Neuronal stem cell (in vitro differentiated cells): ENCODE results near the gene PDCL2.

Experiments used
- DNase-seq: peaks from one replicate; pipeline ENCODE4 v3.0.0-alpha.2; 2013; ENCODE audit warnings: low spot score
- H2AFZ ChIP-seq: one replicate; pipeline ENCODE4 v1.6.1; 2013; ENCODE audit warnings: mild to moderate bottlenecking, low read length, inconsistent platforms
- H2AK5ac ChIP-seq: 2 replicates; pipeline ENCODE4 v1.6.1; 2013; ENCODE audit warnings: low read depth, mild to moderate bottlenecking, inconsistent platforms, low read length, moderate library complexity, mixed read lengths
- H2BK120ac ChIP-seq: 2 replicates; pipeline ENCODE4 v1.6.1; 2013; ENCODE audit warnings: low read depth, mild to moderate bottlenecking, inconsistent platforms, low read length, moderate library complexity, mixed read lengths
- H2BK12ac ChIP-seq: one replicate; pipeline ENCODE4 v1.6.1; 2013; ENCODE audit warnings: low read length, inconsistent platforms
- H2BK15ac ChIP-seq: 2 replicates; pipeline ENCODE4 v1.6.1; 2013; ENCODE audit warnings: mild to moderate bottlenecking, low read length, inconsistent platforms, mixed read lengths
- H2BK5ac ChIP-seq: one replicate; pipeline ENCODE4 v1.6.1; 2013; ENCODE audit warnings: inconsistent platforms, mild to moderate bottlenecking, low read length, moderate library complexity
- H3K14ac ChIP-seq: one replicate; pipeline ENCODE4 v1.6.1; 2013; ENCODE audit warnings: low read length, inconsistent platforms
- H3K18ac ChIP-seq: 2 replicates; pipeline ENCODE4 v1.6.1; 2013; ENCODE audit warnings: low read length, inconsistent platforms
- H3K23ac ChIP-seq: 2 replicates; pipeline ENCODE4 v1.6.1; 2013; ENCODE audit warnings: low read depth, mild to moderate bottlenecking, mixed read lengths, low read length, inconsistent platforms; ENCODE audit not compliant: poor library complexity
- H3K27ac ChIP-seq: replicated peaks from 3 replicates; pipeline ENCODE4 v1.5.1; 2013; ENCODE audit warnings: low read length, inconsistent platforms
- H3K27me3 ChIP-seq, 3 experiments: 2 replicates each; pipeline ENCODE4 v1.6.1; 2013; ENCODE audit warnings: low read length in 3 of 3, mild to moderate bottlenecking in 2 of 3, inconsistent platforms in 1 of 3, low read depth in 1 of 3, mixed read lengths in 1 of 3, moderate library complexity in 1 of 3; ENCODE audit not compliant: control insufficient read depth in 3 of 3, insufficient read depth in 3 of 3
- H3K36me3 ChIP-seq, 2 donors: replicated peaks in 1 of 2; 2 replicates each; pipeline ENCODE4 v1.6.1; 2013; ENCODE audit warnings: low read length in 2 of 2; ENCODE audit not compliant: control insufficient read depth in 2 of 2, insufficient read depth in 2 of 2
- H3K4ac ChIP-seq: 2 replicates; pipeline ENCODE4 v1.6.1; 2013; ENCODE audit warnings: inconsistent platforms, mild to moderate bottlenecking, low read length, moderate library complexity
- H3K4me1 ChIP-seq, 2 donors: 1 replicate in 1 of 2; 2 replicates in 1 of 2; pipeline ENCODE4 v1.6.1; 2013; ENCODE audit warnings: low read length in 2 of 2, low read depth in 1 of 2; ENCODE audit not compliant: control insufficient read depth in 2 of 2, insufficient read depth in 1 of 2
- H3K4me2 ChIP-seq: one replicate; pipeline ENCODE4 v1.6.1; 2013; ENCODE audit warnings: mild to moderate bottlenecking, low read length, inconsistent platforms; ENCODE audit not compliant: insufficient read depth, poor library complexity, severe bottlenecking
- H3K4me3 ChIP-seq, 2 donors: 2 replicates each; pipeline ENCODE4 v1.5.1; 2013; ENCODE audit warnings: low read length in 2 of 2, mild to moderate bottlenecking in 2 of 2, inconsistent platforms in 1 of 2, moderate library complexity in 1 of 2
- H3K79me1 ChIP-seq: one replicate; pipeline ENCODE4 v1.6.1; 2013; ENCODE audit warnings: low read depth, mild to moderate bottlenecking, inconsistent platforms, low read length, moderate library complexity
- H3K9ac ChIP-seq: one replicate; pipeline ENCODE4 v1.6.1; 2013; ENCODE audit warnings: mild to moderate bottlenecking, low read depth, low read length, inconsistent platforms; ENCODE audit not compliant: poor library complexity
- H3K9me3 ChIP-seq, 2 donors: replicated peaks in 1 of 2; 2 replicates each; pipeline versions ENCODE3 to v1.6.1; 2013; ENCODE audit warnings: low read length in 2 of 2, mild to moderate bottlenecking in 2 of 2, inconsistent platforms in 1 of 2, low read depth in 1 of 2, mixed read lengths in 1 of 2, moderate library complexity in 1 of 2; ENCODE audit not compliant: control insufficient read depth in 2 of 2, insufficient read depth in 1 of 2
- H4K8ac ChIP-seq: one replicate; pipeline ENCODE4 v1.6.1; 2013; ENCODE audit warnings: low read depth, mild to moderate bottlenecking, inconsistent platforms, low read length, moderate library complexity
- H4K91ac ChIP-seq: one replicate; pipeline ENCODE4 v1.6.1; 2013; ENCODE audit warnings: low read length, low read depth, mild to moderate bottlenecking, inconsistent platforms; ENCODE audit not compliant: poor library complexity
- WGBS, 2 donors: extraction: QIAGEN DNeasy Blood & Tissue Kit; methylation state at CpG; one replicate each; pipeline ENCODE4 v1.1.7; 2013; ENCODE audit warnings: missing lambda C conversion rate in 2 of 2, mixed read lengths in 1 of 2; ENCODE audit not compliant: insufficient read length in 2 of 2, insufficient replicate concordance in 1 of 2; ENCODE audit errors: extremely low coverage in 2 of 2; 5-methylcytosine and 5-hydroxymethylcytosine counted together

The PDCL2 gene

DNA sequence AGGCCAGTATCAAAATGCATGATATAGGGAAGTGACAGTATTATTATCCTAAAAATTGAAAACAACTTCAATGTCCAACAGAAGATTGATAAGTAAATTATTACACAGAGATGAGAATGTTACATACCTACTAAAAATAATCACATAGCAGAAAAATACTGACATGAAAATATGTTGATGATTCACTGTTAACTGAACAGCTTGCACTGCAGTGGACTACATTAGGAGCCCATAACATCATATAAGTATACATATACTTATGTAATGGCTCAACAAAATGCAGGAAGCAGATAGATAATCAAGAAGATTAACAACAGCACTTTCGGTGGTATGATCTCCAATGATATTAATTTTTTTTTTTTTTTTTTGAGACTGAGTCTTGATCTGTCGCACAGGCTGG, 52.4 kb downstream of the PDCL2 start:
- H2AK5ac ChIP-seq: no peak overlapping the region
- no peaks in the 10 kb centered on the region for H3K79me1 ChIP-seq
- H2BK120ac ChIP-seq: no peak overlapping the region
- no peak overlapping the region for H3K9ac ChIP-seq
- no peak overlapping the region for H3K14ac ChIP-seq
- no peak overlapping the region for H2AFZ ChIP-seq
- no peak for DNase-seq
- H3K36me3 ChIP-seq: peaks cover 2 to 9% of the 10 kb centered on the region in 2 donors
- no peak overlapping the region for H2BK12ac ChIP-seq
- H3K27me3 ChIP-seq: no peaks in the 10 kb centered on the region
- no peak overlapping the region for H4K91ac ChIP-seq
- H3K27ac ChIP-seq: no peak overlapping the region
- H3K4me3 ChIP-seq: no peak overlapping the region
- peaks cover 2 to 37% of the 10 kb centered on the region in 2 donors for H3K9me3 ChIP-seq
- H4K8ac ChIP-seq: no peak overlapping the region
- no peak overlapping the region for H3K18ac ChIP-seq
- H3K4me2 ChIP-seq: no peak overlapping the region
- WGBS, 2 donors: no CpG with 5 or more reads among the region's 2 CpGs
- peaks cover 0 to 7% of the 10 kb centered on the region in 2 donors for H3K4me1 ChIP-seq
- no peak overlapping the region for H2BK5ac ChIP-seq
- H3K23ac ChIP-seq: no peak overlapping the region
- no peak overlapping the region for H2BK15ac ChIP-seq
- H3K4ac ChIP-seq: no peak overlapping the region

DNA sequence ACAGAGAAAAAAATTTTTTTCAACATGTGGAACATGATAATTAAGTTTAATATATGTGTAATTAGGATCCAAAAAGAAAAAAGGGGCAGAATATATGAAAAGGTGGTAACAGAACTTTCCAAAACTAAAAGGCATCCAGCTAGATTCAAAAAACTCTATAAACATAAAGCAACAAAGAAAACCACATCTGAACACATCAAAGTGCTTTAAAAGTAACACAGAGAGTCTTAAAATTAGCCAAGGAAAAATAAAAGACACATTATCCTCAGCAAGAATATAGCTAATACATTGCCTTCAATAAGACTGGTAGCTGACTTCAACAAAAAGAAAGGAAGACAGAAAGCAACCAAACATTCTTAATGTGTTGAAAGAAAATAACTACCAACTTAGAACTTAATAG, 53.5 kb downstream of the PDCL2 start:
- peaks cover 0 to 3% of the 10 kb centered on the region in 2 donors for H3K4me1 ChIP-seq
- H2AK5ac ChIP-seq: no peak overlapping the region
- no peak overlapping the region for H2BK12ac ChIP-seq
- no peak overlapping the region for H3K4me3 ChIP-seq
- H3K4ac ChIP-seq: no peak overlapping the region
- no peak overlapping the region for H2BK15ac ChIP-seq
- H3K27me3 ChIP-seq: no peaks in the 10 kb centered on the region
- H3K27ac ChIP-seq: no peak overlapping the region
- H4K8ac ChIP-seq: no peak overlapping the region
- no peak overlapping the region for H4K91ac ChIP-seq
- H2BK5ac ChIP-seq: no peak overlapping the region
- H3K23ac ChIP-seq: no peak overlapping the region
- no peak overlapping the region for H3K14ac ChIP-seq
- no peak overlapping the region for H2AFZ ChIP-seq
- H3K36me3 ChIP-seq: peaks cover 2 to 9% of the 10 kb centered on the region in 2 donors
- DNase-seq: no peak
- no peaks in the 10 kb centered on the region for H3K79me1 ChIP-seq
- H3K4me2 ChIP-seq: no peak overlapping the region
- H2BK120ac ChIP-seq: no peak overlapping the region
- H3K9me3 ChIP-seq: peaks cover 2 to 47% of the 10 kb centered on the region in 2 donors
- H3K9ac ChIP-seq: no peak overlapping the region
- no peak overlapping the region for H3K18ac ChIP-seq

DNA sequence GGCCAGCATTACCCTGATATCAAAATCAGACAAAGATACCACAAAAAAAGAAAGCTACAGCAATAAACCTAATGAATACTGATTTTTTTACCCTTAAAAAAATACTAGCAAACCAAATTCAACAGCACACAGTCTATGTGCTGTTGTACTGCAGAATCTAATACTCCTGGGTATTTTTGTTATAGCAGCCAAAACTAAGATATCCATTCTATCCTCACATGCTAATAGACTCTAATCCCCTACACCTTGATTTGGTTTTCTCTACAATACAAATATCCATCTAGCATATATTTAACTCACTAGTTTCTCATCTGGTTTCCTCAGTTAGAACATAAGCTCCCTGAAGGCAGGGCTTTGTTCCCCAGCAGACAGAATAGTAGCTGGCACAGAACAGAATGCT, 57.7 kb downstream of the PDCL2 start:
- no peak overlapping the region for H3K27ac ChIP-seq
- no peaks in the 10 kb centered on the region for H3K27me3 ChIP-seq
- H2BK15ac ChIP-seq: no peak overlapping the region
- H3K9ac ChIP-seq: no peak overlapping the region
- H3K4me3 ChIP-seq: no peak overlapping the region
- H3K4me2 ChIP-seq: no peak overlapping the region
- H3K79me1 ChIP-seq: peaks cover 2% of the 10 kb centered on the region
- no peak overlapping the region for H4K8ac ChIP-seq
- no peak overlapping the region for H2BK5ac ChIP-seq
- no peak overlapping the region for H3K14ac ChIP-seq
- no peak overlapping the region for H3K18ac ChIP-seq
- peaks cover 2 to 61% of the 10 kb centered on the region in 2 donors for H3K9me3 ChIP-seq
- H2AK5ac ChIP-seq: no peak overlapping the region
- H2BK12ac ChIP-seq: no peak overlapping the region
- DNase-seq: no peak
- H4K91ac ChIP-seq: no peak overlapping the region
- peaks cover 0 to 3% of the 10 kb centered on the region in 2 donors for H3K36me3 ChIP-seq
- no peak overlapping the region for H3K23ac ChIP-seq
- H3K4ac ChIP-seq: no peak overlapping the region
- no peak overlapping the region for H2BK120ac ChIP-seq
- no peaks in the 10 kb centered on the region for H3K4me1 ChIP-seq
- no peak overlapping the region for H2AFZ ChIP-seq

GRCh38 chr4:55530691-55531090, 61.4 kb downstream of the PDCL2 start:
- no peak overlapping the region for H3K4ac ChIP-seq
- H3K23ac ChIP-seq: no peak overlapping the region
- no peak overlapping the region for H3K14ac ChIP-seq
- no peak overlapping the region for H3K9ac ChIP-seq
- peaks cover 0 to 3% of the 10 kb centered on the region in 2 donors for H3K36me3 ChIP-seq
- no peak overlapping the region for H2BK120ac ChIP-seq
- no peak overlapping the region for H2BK15ac ChIP-seq
- H4K8ac ChIP-seq: no peak overlapping the region
- H3K4me1 ChIP-seq: no peaks in the 10 kb centered on the region
- no peak overlapping the region for H2BK12ac ChIP-seq
- H3K9me3 ChIP-seq: peaks cover 0 to 35% of the 10 kb centered on the region in 2 donors
- H2BK5ac ChIP-seq: no peak overlapping the region
- no peak overlapping the region for H2AK5ac ChIP-seq
- no peak for DNase-seq
- H3K4me3 ChIP-seq: no peak overlapping the region
- no peak overlapping the region for H3K27ac ChIP-seq
- peaks cover 2% of the 10 kb centered on the region for H3K79me1 ChIP-seq
- no peak overlapping the region for H2AFZ ChIP-seq
- no peaks in the 10 kb centered on the region for H3K27me3 ChIP-seq
- no peak overlapping the region for H3K18ac ChIP-seq
- no CpG with 5 or more reads among the region's 4 CpGs for WGBS, 2 donors
- no peak overlapping the region for H3K4me2 ChIP-seq
- H4K91ac ChIP-seq: no peak overlapping the region
